Cortex of kidney (tissue), 1 donor: ENCODE measurements around the gene ME3.
"Not testable (repeated sequence)": the region's sequence is repeated elsewhere in the genome, so short reads cannot be mapped to it uniquely, and the experiment has no call there.

ENCODE experiments used
- DNase-seq: peaks from one replicate; lab custom pipeline; 2025; lab: John Stamatoyannopoulos, UW

Gene ME3

DNA sequence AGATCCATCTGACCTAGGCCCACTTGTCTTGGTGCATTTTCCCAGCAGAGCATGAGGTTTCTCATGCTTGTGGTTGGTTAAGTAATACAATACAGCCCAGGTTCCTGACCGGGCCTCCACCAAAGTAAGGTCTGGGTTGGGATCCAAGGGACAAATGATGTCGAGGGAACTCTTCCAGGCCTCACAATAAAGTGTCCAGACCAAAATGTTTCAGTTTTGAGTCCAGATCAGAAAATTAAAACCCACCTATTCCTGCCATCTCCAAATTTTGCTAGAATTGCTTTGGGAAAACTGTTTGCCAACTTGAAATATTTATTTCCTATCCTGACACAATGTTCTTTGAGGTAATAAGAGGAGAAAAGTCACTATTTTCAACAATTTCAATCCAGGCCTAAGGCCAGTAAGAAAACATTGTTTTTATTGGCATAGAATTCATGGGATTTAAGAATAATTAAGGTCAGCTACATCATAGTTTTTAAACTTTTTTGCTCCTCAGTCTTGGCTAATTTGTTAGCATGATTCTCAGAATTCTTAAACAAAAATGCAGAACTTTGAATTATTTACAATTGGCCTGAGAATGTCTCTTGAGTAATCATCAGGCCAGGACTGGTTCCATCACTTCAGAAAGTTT lies 51.4 kb downstream of the ME3 start:
- no peak for DNase-seq

DNA sequence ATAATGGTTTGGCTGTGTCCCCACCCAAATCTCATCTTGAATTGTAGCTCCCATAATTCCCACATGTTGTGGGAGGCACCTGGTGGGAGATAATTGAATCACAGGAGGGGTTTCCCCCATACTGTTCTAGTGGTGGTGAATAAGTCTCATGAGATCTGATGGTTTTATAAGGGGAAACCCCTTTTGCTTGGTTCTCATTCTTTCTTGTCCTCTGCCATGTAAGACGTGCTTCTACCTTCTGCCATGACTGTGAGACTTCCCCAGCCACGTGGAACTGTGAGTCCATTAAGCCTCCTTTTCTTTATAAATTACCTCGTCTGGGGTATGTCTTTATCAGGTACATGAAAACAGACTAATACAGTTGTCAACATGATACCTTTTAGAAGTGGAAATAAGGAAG lies 53.0 kb downstream of the ME3 start:
- not testable (repeated sequence) for DNase-seq

GRCh38 chr11:86617502-86617901 lies 54.9 kb downstream of the ME3 start:
- no peak for DNase-seq

DNA sequence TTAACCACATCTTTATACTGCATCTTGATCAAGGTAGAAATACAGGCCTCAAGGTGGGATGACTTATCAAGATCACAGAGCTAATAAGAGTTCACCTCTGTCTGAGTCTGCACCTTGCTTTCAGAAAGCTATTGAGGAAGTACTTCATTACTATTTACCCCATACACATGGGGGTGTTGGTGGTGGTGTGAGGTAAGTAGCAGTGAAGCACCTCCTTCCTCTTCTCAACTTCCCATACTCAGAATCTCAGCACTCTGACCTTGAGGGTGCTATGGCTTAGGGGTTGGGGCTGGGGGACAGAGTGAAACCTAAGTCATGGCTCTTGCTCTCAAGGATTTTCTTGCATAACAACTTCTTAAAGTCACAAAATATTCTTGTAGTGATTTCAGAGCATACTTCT lies 56.9 kb downstream of the ME3 start:
- no peak for DNase-seq

DNA sequence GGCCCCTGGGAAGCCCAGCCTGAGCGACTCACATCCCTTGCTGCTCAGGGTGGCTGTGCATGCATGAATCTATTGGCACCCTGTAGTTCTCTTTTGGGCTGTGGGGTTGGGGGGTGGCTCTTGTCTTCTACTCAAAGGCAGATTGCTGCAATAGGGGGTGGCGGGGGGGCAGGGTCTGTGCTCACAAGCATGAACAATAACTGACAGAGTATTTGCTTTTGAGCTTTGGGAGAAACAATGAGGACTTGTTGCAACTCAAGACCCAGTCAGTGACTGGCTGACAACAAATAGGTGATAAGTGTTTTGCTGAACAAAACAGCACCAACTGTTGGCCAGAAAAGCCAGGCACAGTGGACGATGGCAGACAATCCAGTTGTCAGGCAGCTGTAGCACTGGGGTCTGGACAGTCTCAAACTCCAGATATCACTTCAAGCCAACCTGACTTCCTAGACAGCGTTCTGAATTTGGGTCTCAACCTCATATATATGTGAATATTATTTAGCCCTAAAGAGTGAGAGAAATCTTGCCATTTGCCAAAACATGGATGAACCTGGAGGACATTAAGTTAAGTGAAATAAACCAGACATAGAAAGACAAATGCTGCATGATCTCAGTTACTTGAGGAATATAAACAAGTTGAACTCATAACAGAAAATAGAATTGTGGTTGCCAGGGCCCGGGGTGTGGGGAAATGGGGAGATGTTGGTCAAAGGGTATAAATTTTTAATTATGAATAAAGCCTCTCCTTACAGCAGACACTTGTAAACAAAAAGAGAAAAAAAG lies 61.7 kb downstream of the ME3 start:
- no peak for DNase-seq

GRCh38 chr11:86608251-86608799 lies 64.1 kb downstream of the ME3 start:
- DNase-seq, result no peak

DNA sequence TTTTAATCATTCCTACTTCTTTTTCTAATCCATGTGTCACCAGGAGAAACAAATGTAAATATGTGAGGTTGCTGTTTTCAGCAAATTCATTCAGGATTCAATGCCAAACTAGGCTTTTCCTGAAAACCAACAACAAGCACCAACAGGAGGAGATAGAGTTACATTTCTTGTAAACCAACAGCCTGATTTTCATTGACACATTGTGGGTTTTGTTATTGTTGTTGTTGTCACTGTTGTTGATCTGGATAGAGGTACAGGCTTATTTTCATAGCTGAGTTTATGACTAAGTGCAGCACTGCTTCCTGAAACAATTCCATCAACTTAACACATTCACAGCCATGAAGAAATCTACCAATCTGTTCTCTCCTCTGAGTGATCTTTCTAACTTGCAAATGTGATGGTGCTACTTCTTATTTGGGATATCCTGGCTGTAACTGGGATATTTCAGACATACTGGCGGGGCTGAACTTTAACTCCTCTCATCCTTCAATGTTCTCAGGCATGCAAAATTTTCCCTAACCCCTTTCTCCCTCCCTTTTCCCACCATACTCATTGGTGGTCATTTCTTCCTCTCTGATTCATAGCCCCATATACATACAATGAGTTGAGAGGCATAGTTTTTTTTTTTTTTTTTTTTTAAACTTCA lies 65.5 kb downstream of the ME3 start:
- no peak for DNase-seq

DNA sequence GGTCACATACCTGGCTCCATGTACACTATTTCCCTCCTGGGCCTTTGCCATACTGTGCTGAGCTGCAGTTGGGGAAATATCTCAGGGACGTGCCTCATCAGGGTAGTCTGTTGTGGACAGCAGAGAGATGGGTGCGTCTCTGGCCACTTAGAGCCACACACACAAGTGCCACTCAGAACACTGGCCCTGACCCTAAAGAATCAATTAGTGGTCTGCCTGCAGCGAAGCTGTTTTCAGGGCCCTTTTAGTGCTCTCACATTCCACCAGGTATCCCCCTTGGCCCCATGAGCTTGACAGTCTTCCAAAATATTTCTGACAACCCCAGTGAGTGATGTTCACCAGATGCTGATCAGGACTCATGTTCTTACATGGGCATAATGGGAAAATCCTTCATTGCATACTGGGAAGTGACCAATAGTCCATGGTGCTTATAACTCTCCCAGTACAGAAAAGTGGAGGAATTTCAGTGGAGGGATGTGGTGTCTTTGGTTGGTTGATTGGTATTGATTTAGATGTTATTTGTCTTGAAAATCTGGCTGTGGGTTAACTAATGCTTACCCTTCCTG lies 66.1 kb downstream of the ME3 start:
- no peak for DNase-seq

DNA sequence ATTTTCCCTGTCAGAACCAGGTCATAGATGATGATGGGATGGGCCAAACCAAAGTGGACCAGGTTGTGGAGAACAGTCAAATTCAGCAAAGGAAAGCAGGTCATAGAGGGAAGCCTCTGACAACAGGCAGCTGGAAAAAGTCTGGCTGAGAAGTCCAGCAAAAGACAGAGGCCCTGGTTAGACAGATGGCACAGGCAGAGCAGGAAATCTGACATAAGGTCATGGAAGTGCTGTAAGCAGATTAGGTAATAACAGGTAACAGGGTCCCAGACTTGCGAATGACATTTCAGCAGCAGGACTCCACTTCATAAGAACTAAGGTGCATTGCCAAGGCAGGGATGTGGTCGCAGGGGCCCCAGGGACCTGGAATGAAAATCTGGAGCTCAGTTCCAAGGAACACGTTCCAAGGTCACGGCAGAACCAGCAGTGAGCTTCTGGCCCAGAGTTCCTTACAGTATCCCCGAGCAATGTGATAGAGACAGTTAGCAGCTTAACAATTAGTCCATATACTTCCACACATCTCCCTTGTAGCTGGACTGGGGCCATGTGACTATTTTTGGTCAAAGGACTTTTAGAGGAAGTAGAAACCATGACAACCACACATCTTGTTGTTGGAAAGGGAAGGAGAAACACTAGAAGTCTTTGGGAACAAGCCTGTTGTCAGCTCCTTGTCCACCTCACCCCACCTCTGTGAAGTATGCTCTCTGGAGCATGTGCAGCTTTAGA lies 75.4 kb downstream of the ME3 start:
- DNase-seq, result no peak

GRCh38 chr11:86595955-86596354 lies 76.5 kb downstream of the ME3 start:
- no peak for DNase-seq

DNA sequence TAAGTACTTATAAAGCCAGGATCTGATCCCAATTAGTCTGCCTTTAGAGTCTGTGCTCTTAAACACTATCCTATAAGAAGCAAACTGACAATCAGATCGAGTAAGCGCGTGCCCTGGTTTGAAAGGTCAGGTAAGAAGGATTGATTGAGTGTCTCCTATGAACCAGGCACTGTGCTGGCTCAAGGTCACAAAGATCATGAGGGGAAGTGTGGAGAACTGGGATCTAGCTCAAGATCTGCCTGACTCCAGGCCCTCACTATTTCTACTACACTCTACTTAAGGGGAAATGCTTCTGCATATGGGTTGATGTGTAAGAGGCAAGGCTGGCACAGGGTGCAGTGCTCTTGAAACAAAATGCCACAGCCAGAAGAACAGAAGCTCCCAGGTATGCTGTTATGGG lies 77.0 kb downstream of the ME3 start:
- DNase-seq, result no peak

GRCh38 chr11:86594746-86595145 lies 77.7 kb downstream of the ME3 start:
- no peak for DNase-seq

DNA sequence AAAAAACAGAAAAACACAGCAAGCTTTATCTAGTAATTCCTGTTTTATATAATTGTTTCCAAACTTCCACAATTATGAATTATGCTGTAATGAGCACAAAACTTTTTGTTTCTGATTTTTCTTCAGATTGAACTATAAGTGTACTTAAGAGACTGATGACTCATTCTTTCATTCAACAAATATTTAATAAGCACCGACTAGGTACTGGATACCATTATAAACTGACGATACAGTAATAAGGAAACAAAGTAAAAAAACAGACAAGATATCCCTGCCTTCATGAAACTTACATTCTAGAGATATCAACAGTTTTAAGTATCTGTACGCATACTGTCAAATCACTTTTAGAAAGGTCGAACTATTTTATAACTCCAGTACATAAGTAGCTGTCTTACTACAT lies 78.6 kb downstream of the ME3 start:
- DNase-seq, result no peak

DNA sequence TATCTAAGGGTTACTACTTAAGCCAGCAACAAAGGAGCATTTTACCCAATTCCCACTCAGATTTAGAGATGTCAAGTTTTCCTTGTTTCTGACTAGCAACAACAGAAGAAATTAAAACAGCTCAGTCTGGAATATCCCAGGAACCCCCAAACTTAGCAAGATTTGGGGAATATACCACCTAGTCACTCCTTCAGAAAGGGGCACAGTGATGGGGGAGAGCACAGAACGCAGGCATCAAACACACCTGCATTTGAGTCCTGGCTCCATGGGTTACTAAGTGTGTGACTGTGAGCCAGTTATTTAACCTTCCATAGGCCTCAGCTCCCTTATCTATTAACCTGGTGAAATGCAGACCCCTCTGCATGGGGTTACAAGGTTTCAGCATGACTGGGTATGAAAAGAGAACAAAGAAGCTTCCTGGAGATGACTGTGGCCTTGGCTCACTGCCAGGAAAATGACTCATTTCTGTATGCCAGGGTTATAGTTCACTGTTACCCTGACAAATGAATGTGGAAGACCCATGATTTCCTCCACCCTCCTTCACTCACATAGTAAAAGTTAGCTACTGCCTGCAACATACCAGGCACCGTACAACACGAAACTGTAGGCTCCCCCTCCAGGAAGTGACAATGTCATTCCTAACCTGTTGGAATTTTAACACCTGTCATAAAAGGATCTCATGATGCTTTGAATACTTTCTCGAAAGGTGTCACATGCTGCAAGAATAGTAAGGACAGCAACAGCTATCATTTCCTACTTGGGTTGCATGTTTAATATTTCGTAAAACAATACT lies 79.6 kb downstream of the ME3 start:
- no peak for DNase-seq

DNA sequence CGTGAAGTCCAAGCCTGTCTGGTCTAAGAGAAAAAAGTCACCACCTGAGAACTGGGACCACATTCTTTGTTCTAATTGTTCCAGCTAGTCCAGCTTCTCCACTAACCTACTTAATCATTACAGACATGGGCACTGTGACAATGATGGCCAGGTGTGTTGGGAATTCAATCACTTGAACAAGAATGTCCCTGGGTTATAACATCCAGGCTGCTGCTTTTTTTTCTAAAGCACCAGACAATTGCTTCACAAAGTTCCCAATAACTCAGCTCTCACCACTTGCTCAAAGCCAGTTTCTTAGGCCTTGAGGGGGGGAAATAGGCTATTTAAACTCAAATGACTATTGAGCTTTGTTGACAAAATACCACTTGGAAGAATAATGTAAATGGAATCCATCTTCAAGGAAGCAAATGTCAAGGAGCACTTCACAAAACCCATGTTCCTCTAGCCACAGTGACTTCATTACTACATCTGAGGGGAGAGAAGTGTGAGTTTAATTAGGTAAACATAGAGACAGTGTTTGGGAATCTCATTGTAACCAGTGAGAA lies 80.3 kb downstream of the ME3 start:
- DNase-seq, result no peak

GRCh38 chr11:86591631-86592030 lies 80.8 kb downstream of the ME3 start:
- DNase-seq, result no peak

DNA sequence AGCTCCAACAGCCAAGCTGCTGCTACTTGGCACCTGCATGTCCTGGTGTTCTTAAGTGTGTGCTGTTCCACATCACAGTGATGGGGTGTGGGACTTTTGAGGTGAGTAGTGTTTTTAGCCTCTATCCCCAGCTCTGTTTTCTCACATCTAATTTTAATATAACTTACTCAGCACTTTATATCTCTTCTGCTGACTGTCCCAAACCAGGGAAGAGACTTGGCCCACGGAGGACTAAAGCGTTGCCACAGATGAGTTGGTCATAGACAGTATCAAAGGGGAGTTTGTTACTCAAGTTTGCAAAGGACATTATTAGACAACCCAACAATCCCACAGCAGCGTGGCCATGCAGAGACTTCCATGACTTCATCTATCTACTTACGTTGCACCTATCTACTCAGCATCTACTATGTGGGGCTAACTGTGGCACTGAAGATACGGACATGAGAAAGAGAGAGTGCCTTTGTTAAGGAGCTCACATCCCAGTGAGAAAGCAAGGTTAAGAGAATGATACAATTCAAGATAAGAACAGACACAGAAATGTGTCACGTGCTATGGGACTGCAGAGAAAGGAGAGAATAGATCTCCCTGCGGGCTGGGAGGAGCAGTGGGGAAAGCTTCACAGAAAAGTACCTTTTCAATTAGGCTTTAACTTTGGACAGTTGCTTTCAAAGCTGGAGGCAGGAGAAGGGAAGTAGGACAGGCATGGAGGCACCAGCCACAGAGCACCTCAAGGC lies 82.4 kb downstream of the ME3 start:
- DNase-seq, result no peak

DNA sequence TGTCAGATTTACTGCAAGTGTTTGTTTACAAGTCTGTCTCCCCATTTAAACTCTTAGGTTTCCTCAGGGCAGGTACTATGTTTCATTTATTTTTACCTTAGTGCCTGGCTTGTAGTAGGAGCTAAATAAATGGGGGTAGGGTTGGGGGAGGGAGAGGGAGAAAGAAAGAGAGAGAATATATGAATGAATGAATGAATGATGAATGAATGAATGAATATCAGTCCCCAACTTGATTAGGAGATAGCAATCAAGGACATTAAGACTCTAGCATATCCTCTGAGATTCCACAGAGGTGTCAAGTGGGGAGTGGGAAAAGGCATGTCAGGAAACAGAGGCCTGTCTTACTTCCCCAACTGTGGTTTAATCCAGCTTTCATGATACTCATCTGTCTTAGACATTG lies 83.2 kb downstream of the ME3 start:
- DNase-seq, result no peak

DNA sequence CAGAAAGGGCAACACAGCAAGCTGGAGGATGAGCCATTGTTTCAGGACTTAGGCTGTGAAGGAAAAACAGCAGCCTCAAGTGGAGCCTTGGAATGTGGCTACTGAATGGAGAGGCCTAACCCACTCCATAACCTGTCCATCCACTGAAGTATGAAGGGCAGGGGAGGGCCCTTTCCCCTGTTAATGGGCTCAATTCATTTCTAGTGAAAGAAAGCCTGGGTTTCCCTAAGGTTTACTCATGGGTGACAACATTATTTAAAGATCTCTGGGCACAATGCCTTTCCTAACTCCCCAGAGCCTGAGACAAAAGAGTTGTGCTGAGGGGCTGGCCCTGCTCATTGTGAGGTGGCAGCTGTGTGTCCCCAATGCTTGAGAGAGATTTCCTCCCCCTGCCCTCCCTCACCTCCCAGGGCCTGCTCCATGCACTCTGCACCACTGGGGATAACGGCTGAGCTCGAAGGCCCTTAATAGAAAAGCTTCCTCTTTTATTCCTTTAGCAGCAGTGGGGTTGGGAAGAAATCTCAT lies 83.8 kb downstream of the ME3 start:
- no peak for DNase-seq
